ENCODE data around the gene CREM. TPM values are rescaled to one million over a fixed set of nuclear protein-coding genes. Genes with fewer than 3 reads are reported as not detected.

The CREM gene
- total and polyA plus RNA-seq, 10 of the 15 experiments (the other 5 are each of a cell fraction or from before 2014, with no cell fraction given), result 51.3 to 115 (median 70.6) TPM

- TF ChIP-seq MAX (IDR thresholded peaks at IDR 0.05; ENCODE audit: low read depth, low read length) (no peak), MYC (IDR thresholded peaks at IDR 0.05; ENCODE audit: insufficient read depth, insufficient read length, insufficient replicate concordance, low read length, severe bottlenecking) (no peak), MYB (IDR thresholded peaks at IDR 0.05; ENCODE audit: borderline replicate concordance, low read depth, low read length) (no peak), CREM (IDR thresholded peaks at IDR 0.05; ENCODE audit: low read depth) (no peak), ZNF622 (IDR thresholded peaks at IDR 0.05) (no peak), CBX3 (IDR thresholded peaks at IDR 0.05; ENCODE audit: borderline replicate concordance, low read depth) (no peak), JUNB (IDR thresholded peaks at IDR 0.05) (no peak), MLLT1 (IDR thresholded peaks at IDR 0.05) (no peak), YY1 (IDR thresholded peaks at IDR 0.05; ENCODE audit: low read depth, low read length) (peak; percentile 75), JUND (IDR thresholded peaks at IDR 0.05; ENCODE audit: low read depth, low read length) (no peak), ZNF384 (IDR thresholded peaks at IDR 0.05; ENCODE audit: borderline replicate concordance, low read depth, low read length) (no peak), SIN3A (IDR thresholded peaks at IDR 0.05; ENCODE audit: low read depth, low read length) (no peak), EED (IDR thresholded peaks at IDR 0.05; ENCODE audit: low read depth) (peak; percentile 33; the same call in 1 of the 2 replicates), SUPT20H (IDR thresholded peaks at IDR 0.05; ENCODE audit: borderline replicate concordance, control insufficient read depth, low read depth, low read length) (no peak), RUNX3 (IDR thresholded peaks at IDR 0.05; ENCODE audit: low read length) (no peak), NR2C2 (IDR thresholded peaks at IDR 0.05; ENCODE audit: borderline replicate concordance, control insufficient read depth, insufficient read length, low read depth) (no peak), SIX5 (IDR thresholded peaks at IDR 0.05; ENCODE audit: low read depth, low read length, severe bottlenecking) (no peak), RBBP5 (conservative IDR thresholded peaks at IDR 0.05) (no peak), CTCF (IDR thresholded peaks at IDR 0.05 in 2 of 3, conservative IDR thresholded peaks at IDR 0.05 in 1 of 3; ENCODE audit: control insufficient read depth in 2 of 3, extremely low read depth in 1 of 3, insufficient read depth in 1 of 3, low read depth in 3 of 3, low read length in 3 of 3) (peak; percentile 64 to 86 (median 79); a peak in 5 of 6 replicates), RELA (IDR thresholded peaks at IDR 0.05; ENCODE audit: borderline replicate concordance, partially characterized antibody) (no peak), KLF5 (IDR thresholded peaks at IDR 0.05; ENCODE audit: partially characterized antibody) (no peak), POLR2AphosphoS2 (IDR thresholded peaks at IDR 0.05; ENCODE audit: low read depth, low read length) (no peak), CBX5 (IDR thresholded peaks at IDR 0.05; ENCODE audit: low read depth) (no peak), TARDBP (IDR thresholded peaks at IDR 0.05; ENCODE audit: borderline replicate concordance) (no peak), NFYB (IDR thresholded peaks at IDR 0.05; ENCODE audit: insufficient read depth, low read depth, low read length) (no peak), SMARCA5 (IDR thresholded peaks at IDR 0.05) (peak; percentile 33; the same call in 1 of the 2 replicates), CREB1 (IDR thresholded peaks at IDR 0.05; ENCODE audit: low read depth) (0 out of 2 replicates have a peak, but pooled peaks have one; percentile 23)
Observed at GRCh38 chr10:35218339-35218955, 91.8 kb downstream of the CREM start (continued).

Data from GM12878 (cell line).